Measurements from ENCODE around the gene PLPP7.
"Not testable (repeated sequence)": the region's sequence is repeated elsewhere in the genome, so short reads cannot be mapped to it uniquely, and the experiment has no call there.

PLPP7 gene

DNA sequence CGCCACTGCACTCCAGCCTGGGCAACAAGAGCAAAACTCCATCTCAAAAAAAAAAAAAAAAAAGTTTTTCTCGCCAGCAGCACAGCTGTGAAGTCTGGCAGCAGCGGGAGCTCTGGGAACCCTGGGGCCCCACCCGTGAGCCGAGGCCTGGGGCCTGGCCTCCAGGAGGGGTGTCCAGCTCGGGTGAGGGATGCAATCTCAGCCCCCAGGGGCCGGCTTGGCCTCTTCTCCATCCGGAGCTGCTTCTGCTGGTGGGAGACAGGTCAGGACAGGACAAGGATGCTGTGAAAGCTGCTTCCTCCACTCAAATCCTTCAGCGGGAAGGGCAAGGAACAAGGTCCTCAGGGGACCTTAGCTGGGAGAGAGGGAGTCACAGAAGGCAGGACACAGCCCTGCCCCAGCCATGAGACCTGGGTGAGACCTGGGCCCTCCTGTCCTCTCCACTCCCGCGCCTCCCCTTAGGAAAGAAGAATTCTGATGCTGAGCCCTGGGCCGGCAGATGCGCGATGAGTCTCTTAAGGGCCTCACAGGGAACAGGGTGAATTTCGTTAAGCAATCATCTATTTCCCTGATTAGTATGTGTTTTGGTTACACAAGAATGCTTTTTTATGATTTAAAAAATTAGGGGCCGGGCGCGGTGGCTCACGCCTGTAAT is 30.6 kb downstream of the PLPP7 start:
- H3K36me3 ChIP-seq (ENCODE audit: insufficient read depth, low read length) = no peaks in the 10 kb centered on the region
- peak overlapping the region; percentile 45 for H2AFZ ChIP-seq (ENCODE audit: low read length, unreplicated experiment)
- H3K4me3 ChIP-seq (ENCODE audit: low read depth, low read length) = no peak overlapping the region

DNA sequence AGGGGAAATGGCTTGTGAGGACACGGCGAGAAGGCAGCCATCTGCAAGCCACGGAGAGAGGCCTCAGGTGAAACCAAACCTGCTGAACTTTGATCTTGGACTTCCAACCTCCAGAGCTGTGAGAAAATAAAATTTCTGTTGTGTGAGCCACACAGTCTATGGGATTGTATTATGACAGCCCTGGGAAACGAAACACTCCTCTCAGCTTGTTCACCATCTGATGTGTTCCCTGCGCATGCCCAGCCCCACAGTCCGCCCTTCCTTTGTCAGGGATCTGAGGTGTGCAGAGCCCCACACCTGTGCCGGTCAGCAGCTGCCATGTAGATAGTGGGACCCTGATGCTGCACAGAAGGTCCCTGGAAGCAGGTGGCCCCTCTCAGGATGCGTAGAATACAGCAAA is 34.1 kb downstream of the PLPP7 start:
- no peak overlapping the region for H2AFZ ChIP-seq (ENCODE audit: low read length, unreplicated experiment)
- no peak overlapping the region for H3K27ac ChIP-seq (ENCODE audit: low read depth, low read length)
- H3K4me1 ChIP-seq (ENCODE audit: control insufficient read depth, insufficient read depth, low read length, unreplicated experiment) = peaks cover 5% of the 10 kb centered on the region
- H3K4me3 ChIP-seq (ENCODE audit: low read depth, low read length) = no peak overlapping the region
- H3K79me2 ChIP-seq (ENCODE audit: control insufficient read depth, insufficient read depth, low read length, unreplicated experiment) = no peaks in the 10 kb centered on the region
- no peaks in the 10 kb centered on the region for H3K36me3 ChIP-seq (ENCODE audit: insufficient read depth, low read length)
- no peaks in the 10 kb centered on the region for H3K27me3 ChIP-seq (ENCODE audit: insufficient read depth, low read length)

More for the DNA sequence above, 30.6 kb downstream of the PLPP7 start:
- no peaks in the 10 kb centered on the region for H3K79me2 ChIP-seq (ENCODE audit: control insufficient read depth, insufficient read depth, low read length, unreplicated experiment)
- no peak overlapping the region for H3K27ac ChIP-seq (ENCODE audit: low read depth, low read length)
- H3K27me3 ChIP-seq (ENCODE audit: insufficient read depth, low read length) = no peaks in the 10 kb centered on the region
- no peaks in the 10 kb centered on the region for H3K4me1 ChIP-seq (ENCODE audit: control insufficient read depth, insufficient read depth, low read length, unreplicated experiment)

DNA sequence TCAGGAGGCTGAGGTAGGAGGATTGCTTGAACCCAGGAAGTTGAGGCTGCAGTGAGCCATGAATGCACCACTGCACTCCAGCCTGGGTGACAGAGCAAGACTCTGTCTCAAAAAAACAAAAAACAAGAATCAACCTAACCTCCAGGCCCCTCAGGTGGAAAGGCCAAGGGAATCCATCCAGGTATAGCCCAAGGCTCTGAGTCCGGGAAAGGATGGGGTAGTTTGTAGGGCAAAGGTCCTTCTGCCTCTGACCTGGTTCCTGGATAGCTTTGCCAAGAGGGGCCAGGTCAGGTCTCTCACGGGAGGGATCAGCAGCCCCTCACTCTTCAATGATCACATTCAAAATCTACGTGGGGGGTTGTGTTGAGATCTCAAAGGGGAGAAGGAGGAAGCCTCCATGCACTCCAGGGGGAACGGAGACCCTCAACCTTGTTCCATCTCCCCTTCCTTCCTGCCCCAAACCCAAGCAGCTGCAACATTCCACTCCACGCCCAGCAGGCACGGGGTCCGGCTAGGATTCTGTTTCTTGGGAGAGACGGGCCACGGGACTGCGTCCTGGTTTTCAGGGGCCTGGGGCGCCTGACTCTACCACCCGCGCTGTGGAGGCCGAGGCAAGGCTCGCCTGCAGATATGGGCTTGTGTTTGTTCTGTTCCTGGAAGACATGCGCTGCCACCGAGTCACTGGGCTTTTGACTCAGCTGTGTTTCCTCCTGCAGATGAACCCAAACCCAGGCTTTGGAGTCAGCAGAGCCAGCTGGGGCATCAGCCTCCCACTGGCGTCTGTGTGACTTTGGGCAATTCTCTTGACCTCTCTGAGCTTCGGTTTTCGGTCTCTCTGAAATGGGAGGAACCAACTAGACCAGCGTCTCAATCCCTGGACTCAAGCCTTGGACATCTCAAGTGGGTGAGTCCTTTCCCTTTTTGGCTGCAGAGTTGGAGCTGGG is 35.5 kb downstream of the PLPP7 start:
- Histone ChIP-seq H3K4me3 (ENCODE audit: low read depth, low read length) (no peak overlapping the region), H2AFZ (ENCODE audit: low read length, unreplicated experiment) (no peak overlapping the region), H3K27ac (ENCODE audit: low read depth, low read length) (no peak overlapping the region), H3K27me3 (ENCODE audit: insufficient read depth, low read length) (no peaks in the 10 kb centered on the region), H3K36me3 (ENCODE audit: insufficient read depth, low read length) (no peaks in the 10 kb centered on the region), H3K79me2 (ENCODE audit: control insufficient read depth, insufficient read depth, low read length, unreplicated experiment) (no peaks in the 10 kb centered on the region), H3K4me1 (ENCODE audit: control insufficient read depth, insufficient read depth, low read length, unreplicated experiment) (peaks cover 5% of the 10 kb centered on the region)

DNA sequence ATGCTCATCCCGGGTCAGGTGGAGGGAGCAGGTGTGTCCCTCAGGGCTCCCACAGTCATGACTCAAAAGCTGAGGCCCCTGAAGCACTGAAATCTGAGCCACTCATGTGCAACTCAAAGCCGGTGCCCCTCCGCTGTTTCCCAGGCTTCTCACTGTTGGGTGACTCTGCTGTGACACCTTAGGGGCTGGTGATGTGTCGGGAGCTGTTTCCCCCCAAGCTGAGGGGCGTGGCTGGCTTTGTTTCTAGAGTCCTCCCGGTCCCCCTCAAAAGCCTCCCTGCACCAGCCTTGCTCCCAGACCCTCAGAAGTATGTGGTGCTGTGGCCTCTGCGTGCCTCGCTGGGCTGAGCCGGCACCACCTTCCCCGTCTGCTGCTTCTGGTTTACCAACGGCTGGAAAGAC is 39.7 kb downstream of the PLPP7 start:
- H3K79me2 ChIP-seq (ENCODE audit: control insufficient read depth, insufficient read depth, low read length, unreplicated experiment) = no peaks in the 10 kb centered on the region
- no peaks in the 10 kb centered on the region for H3K36me3 ChIP-seq (ENCODE audit: insufficient read depth, low read length)
- no peaks in the 10 kb centered on the region for H3K27me3 ChIP-seq (ENCODE audit: insufficient read depth, low read length)
- H2AFZ ChIP-seq (ENCODE audit: low read length, unreplicated experiment) = no peak overlapping the region
- no peak overlapping the region for H3K27ac ChIP-seq (ENCODE audit: low read depth, low read length)
- H3K4me3 ChIP-seq (ENCODE audit: low read depth, low read length) = no peak overlapping the region
- peaks cover 5% of the 10 kb centered on the region for H3K4me1 ChIP-seq (ENCODE audit: control insufficient read depth, insufficient read depth, low read length, unreplicated experiment)

DNA sequence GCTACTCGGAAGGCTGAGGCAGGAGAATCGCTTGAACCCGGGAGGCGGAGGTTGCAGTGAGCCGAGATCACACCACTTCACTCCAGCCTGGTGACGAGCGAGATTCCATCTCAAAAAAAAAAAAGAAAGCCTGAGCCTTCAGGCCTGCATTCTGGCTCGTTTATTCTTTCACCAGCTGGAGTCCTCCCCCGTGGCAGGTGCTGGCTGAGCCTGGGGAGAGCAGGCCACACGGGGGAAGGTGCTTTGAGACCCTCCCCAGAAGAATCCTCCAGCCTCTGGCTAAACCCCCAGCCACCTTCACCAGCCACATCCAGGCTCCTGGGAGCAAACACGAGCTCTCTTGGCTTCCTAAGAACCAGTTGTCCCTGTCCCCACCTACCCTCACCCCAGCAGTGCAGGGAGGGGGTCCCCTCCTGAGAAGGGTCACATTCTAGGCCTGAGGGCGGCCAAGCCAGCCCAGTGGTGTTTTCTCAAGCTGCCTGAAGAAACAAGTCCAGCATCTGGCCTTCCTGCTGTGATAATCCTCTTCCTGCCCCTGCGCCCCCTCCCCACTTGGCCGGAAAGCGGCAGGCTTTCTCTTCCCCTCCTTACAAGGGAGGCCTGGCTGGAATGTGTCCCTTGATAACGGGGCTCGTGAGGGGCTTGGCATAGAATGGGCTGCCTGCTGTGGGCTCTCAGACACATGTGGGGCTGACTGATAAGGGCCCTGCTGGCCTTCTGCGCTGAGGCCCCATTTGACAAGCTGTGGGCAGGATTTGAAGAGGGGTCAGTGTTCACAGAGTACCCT is 41.5 kb downstream of the PLPP7 start:
- Histone ChIP-seq H3K79me2 (ENCODE audit: control insufficient read depth, insufficient read depth, low read length, unreplicated experiment) (no peaks in the 10 kb centered on the region), H3K4me3 (ENCODE audit: low read depth, low read length) (no peak overlapping the region), H2AFZ (ENCODE audit: low read length, unreplicated experiment) (no peak overlapping the region), H3K27ac (ENCODE audit: low read depth, low read length) (no peak overlapping the region), H3K27me3 (ENCODE audit: insufficient read depth, low read length) (no peaks in the 10 kb centered on the region), H3K36me3 (ENCODE audit: insufficient read depth, low read length) (no peaks in the 10 kb centered on the region), H3K4me1 (ENCODE audit: control insufficient read depth, insufficient read depth, low read length, unreplicated experiment) (peaks cover 8% of the 10 kb centered on the region)

DNA sequence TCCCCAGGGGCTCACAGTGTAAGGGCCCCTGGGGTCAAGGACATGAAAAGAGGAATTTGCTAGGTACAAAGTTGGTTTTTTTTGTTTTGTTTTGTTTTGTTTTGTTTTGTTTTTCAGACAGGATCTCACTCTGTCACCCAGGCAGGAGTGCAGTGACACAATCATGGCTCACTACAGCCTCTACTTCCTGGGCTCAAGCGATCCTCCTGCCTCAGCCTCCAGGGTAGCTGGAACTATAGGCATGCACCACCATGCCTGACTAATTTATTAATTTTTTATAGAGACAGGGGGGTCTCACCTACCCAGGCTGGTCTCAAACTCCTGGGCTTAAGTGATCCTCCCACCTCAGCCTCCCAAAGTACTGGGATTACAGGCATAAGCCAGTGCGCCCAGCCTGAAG is 42.5 kb downstream of the PLPP7 start:
- not testable (repeated sequence) for H3K4me1 ChIP-seq (ENCODE audit: control insufficient read depth, insufficient read depth, low read length, unreplicated experiment); H3K4me3 ChIP-seq (ENCODE audit: low read depth, low read length); H3K79me2 ChIP-seq (ENCODE audit: control insufficient read depth, insufficient read depth, low read length, unreplicated experiment); H3K27me3 ChIP-seq (ENCODE audit: insufficient read depth, low read length); H2AFZ ChIP-seq (ENCODE audit: low read length, unreplicated experiment); H3K36me3 ChIP-seq (ENCODE audit: insufficient read depth, low read length); H3K27ac ChIP-seq (ENCODE audit: low read depth, low read length)

DNA sequence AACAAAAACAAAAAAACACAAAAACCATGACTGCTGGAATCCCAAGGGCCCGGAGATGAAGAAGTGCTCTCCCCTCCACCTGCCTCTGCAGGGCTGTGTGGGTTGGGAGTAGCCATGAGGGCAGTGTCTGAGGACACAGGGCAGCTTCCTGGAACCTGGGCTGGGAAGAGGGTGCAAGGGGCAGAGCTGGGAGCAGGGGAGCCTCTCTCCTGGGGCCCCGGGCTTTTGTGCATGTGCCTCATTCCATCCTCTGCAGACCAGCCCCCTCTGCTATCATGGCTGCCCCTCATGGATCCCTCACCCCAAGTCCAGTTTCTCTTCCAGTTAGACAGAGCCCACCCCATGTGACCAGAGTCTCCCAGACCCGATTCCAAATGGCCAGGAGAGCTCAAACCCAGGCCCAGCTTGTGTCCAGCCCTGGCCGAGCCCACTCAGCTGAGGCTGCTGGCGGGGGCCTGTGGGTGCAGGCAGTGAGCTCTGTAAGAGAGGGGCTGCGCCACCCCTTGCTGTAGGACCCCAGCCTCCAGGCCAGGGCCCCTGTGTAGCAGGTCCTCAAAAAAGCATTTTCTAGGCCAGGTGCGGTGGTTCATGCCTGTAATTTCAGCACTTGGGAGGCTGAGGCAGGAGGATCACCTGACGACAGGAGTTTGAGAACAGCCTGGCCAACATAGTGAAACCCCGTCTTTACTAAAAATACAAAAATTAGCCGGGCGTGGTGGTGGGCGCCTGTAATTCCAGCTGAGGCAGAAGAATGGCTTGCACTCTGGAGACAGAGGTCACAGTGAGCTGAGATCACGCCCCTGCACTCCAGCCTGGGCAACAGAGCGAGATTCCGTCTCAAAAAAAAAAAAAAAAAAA is 44.5 kb downstream of the PLPP7 start:
- H3K27ac ChIP-seq (ENCODE audit: low read depth, low read length) = no peak overlapping the region
- H3K79me2 ChIP-seq (ENCODE audit: control insufficient read depth, insufficient read depth, low read length, unreplicated experiment) = no peaks in the 10 kb centered on the region
- no peaks in the 10 kb centered on the region for H3K27me3 ChIP-seq (ENCODE audit: insufficient read depth, low read length)
- H3K36me3 ChIP-seq (ENCODE audit: insufficient read depth, low read length) = no peaks in the 10 kb centered on the region
- H3K4me1 ChIP-seq (ENCODE audit: control insufficient read depth, insufficient read depth, low read length, unreplicated experiment) = peaks cover 3% of the 10 kb centered on the region
- H3K4me3 ChIP-seq (ENCODE audit: low read depth, low read length) = no peak overlapping the region
- no peak overlapping the region for H2AFZ ChIP-seq (ENCODE audit: low read length, unreplicated experiment)

DNA sequence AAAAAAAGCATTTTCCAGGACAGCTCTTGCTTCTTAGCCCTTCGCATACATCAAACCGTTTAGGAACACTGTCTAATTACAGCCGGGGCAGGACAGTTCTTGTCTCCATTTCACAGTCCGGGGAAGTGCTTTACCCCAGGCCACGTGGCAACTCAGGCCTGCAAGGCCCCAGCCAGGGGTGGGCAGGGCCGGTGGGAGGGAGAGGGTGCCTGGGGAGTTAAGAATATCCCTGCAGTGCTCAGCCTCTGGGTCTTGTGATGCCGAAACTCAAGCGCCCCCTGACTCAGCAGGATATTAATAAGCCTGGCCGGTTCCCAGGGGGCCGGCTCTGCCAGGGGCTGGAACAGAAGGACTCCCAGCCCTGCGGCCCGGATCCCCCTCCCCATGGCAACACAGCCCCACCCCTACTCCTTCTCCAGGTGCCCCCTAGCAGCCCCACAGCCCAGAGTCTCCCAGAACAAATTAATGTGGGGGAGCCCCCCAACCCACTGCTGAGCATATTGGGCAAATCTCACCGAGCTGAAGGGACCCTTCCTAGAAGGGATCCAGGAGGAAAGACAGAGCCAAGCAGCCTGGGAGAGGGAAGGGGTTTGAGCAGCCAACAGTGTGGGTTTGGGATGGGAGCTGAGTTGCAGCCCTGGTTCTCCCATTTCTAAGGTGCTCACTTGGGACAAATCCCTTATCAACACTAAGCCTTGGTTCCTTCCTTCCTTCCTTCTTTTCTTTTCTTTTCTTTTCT is 45.3 kb downstream of the PLPP7 start:
- no peak overlapping the region for H2AFZ ChIP-seq (ENCODE audit: low read length, unreplicated experiment)
- peaks cover 3% of the 10 kb centered on the region for H3K4me1 ChIP-seq (ENCODE audit: control insufficient read depth, insufficient read depth, low read length, unreplicated experiment)
- H3K79me2 ChIP-seq (ENCODE audit: control insufficient read depth, insufficient read depth, low read length, unreplicated experiment) = no peaks in the 10 kb centered on the region
- H3K27me3 ChIP-seq (ENCODE audit: insufficient read depth, low read length) = no peaks in the 10 kb centered on the region
- no peak overlapping the region for H3K27ac ChIP-seq (ENCODE audit: low read depth, low read length)
- no peak overlapping the region for H3K4me3 ChIP-seq (ENCODE audit: low read depth, low read length)
- H3K36me3 ChIP-seq (ENCODE audit: insufficient read depth, low read length) = no peaks in the 10 kb centered on the region

DNA sequence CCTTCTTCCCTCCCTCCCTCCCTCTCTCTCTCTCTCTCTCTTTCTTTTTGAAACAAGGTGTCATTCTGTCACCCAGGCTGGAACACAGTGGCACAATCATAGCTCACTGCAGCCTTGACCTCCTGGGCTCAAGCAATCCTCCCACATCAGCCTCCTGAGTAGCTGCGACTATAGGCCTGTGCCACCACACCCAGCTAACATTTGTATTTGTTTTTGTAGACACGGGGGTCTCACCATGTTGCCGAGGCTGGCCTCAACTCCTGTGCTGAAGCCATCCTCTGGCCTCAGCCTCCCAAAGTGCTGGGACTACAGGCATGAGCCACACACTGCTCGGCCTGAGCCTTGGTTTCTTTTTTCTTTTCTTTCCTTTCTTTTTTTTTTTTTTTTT is 45.8 kb downstream of the PLPP7 start:
- Histone ChIP-seq H3K79me2 (ENCODE audit: control insufficient read depth, insufficient read depth, low read length, unreplicated experiment) (no peaks in the 10 kb centered on the region), H3K27ac (ENCODE audit: low read depth, low read length) (no peak overlapping the region), H3K4me1 (ENCODE audit: control insufficient read depth, insufficient read depth, low read length, unreplicated experiment) (peaks cover 3% of the 10 kb centered on the region), H2AFZ (ENCODE audit: low read length, unreplicated experiment) (no peak overlapping the region), H3K27me3 (ENCODE audit: insufficient read depth, low read length) (no peaks in the 10 kb centered on the region), H3K36me3 (ENCODE audit: insufficient read depth, low read length) (no peaks in the 10 kb centered on the region), H3K4me3 (ENCODE audit: low read depth, low read length) (no peak overlapping the region)
